K562 (cell line): ENCODE results near the gene YJEFN3. TPM values are rescaled to one million over a fixed set of nuclear protein-coding genes. Genes with fewer than 3 reads are reported as not detected.

Experiments
- ATAC-seq: fragments of 200-7000 bp; cut with Tn5 transposase; 3 replicates; pipeline ENCODE4 v1.9.1; 2020; ENCODE audit warnings: moderate library complexity
- BruUV-seq: library from RNA; stranded (reverse); fragments of 400-500 nt; replicated peaks from 2 replicates; lab custom pipeline; 2021; lab: Mats Ljungman, UMichigan
- CTCF ChIA-PET: fragments of 300-600 bp; formaldehyde crosslinking; extraction: SDS; loops from one replicate; lab custom pipeline; 2021; ENCODE audit warnings: low intra/inter-chr PET ratio; lab: Yijun Ruan, JAX
- POLR2A ChIA-PET: fragments of 300-600, 350-650 bp; sonication (Branson Sonifier 250); formaldehyde crosslinking; extraction: SDS; loops from one replicate; lab custom pipeline; 2021; ENCODE audit warnings: antibody characterized with exemption, inconsistent platforms; lab: Yijun Ruan, JAX
- DNase-seq, 4 experiments: peaks; one replicate each; pipeline versions ENCODE4 v3.0.0 to v3.0.0-alpha.2; 2011 to 2018; ENCODE audit warnings: low spot score in 3 of 4, mixed read lengths in 3 of 4; ENCODE audit errors: extremely low read depth in 1 of 4
- FAIRE-seq: peaks from 2 replicates; lab custom pipeline; 2011; peaks lifted over from hg19 to GRCh38; lab: Jason Lieb, UNC
- H2AFZ ChIP-seq: 2 replicates; pipeline ENCODE4 v1.6.0; 2011; ENCODE audit warnings: low read depth, low read length, control low read depth, inconsistent platforms
- H3K27ac ChIP-seq: fragments of 200-600 bp; 3 replicates; pipeline ENCODE4 v1.8.0; 2011; ENCODE audit warnings: low read depth, mild to moderate bottlenecking, control low read depth, inconsistent platforms, low read length, moderate library complexity, mixed read lengths; ENCODE audit errors: extremely low read depth
- H3K27me3 ChIP-seq, 2 experiments: fragments of 300-600 bp in 1 of 2; 2 replicates in 1 of 2; 3 replicates in 1 of 2; pipeline versions ENCODE4 v1.6.0 to v1.8.0; 2011; ENCODE audit warnings: inconsistent platforms in 2 of 2, low read length in 2 of 2, mild to moderate bottlenecking in 1 of 2, mixed read lengths in 1 of 2, moderate library complexity in 1 of 2; ENCODE audit not compliant: control insufficient read depth in 2 of 2, insufficient read depth in 2 of 2
- H3K36me3 ChIP-seq: fragments of 300-600 bp; 3 replicates; pipeline ENCODE4 v1.8.0; 2011; ENCODE audit warnings: mild to moderate bottlenecking, low read length, inconsistent platforms; ENCODE audit not compliant: control insufficient read depth, insufficient read depth
- H3K4me1 ChIP-seq, 2 experiments: fragments of 200-600 bp in 1 of 2; replicated peaks in 1 of 2; 2 replicates in 1 of 2; 3 replicates in 1 of 2; pipeline versions ENCODE4 v1.5.1 to v1.8.0; 2011; ENCODE audit warnings: inconsistent platforms in 2 of 2, low read length in 2 of 2, mild to moderate bottlenecking in 1 of 2, mixed read lengths in 1 of 2, moderate library complexity in 1 of 2; ENCODE audit not compliant: control insufficient read depth in 2 of 2, insufficient read depth in 2 of 2
- H3K4me2 ChIP-seq: 2 replicates; pipeline ENCODE4 v1.6.1; 2011; ENCODE audit warnings: low read length, control low read depth, inconsistent platforms, mixed read lengths; ENCODE audit not compliant: insufficient read depth
- H3K4me3 ChIP-seq: fragments of 200-600 bp; sonication (generic), shearing (Covaris generic); 2 replicates; pipeline ENCODE4 v1.5.1; 2016; ENCODE audit warnings: control low read depth, inconsistent platforms
- H3K79me2 ChIP-seq: fragments of 200-600 bp; 3 replicates; pipeline ENCODE4 v1.8.0; 2011; ENCODE audit warnings: low read length, inconsistent platforms; ENCODE audit not compliant: control insufficient read depth, insufficient read depth
- H3K9ac ChIP-seq, 2 experiments: 2 replicates each; pipeline versions ENCODE4 v1.6.0 to v1.6.1; 2011; ENCODE audit warnings: low read depth in 2 of 2, low read length in 2 of 2, control low read depth in 1 of 2, inconsistent platforms in 1 of 2, mild to moderate bottlenecking in 1 of 2, mixed read lengths in 1 of 2; ENCODE audit not compliant: insufficient read depth in 1 of 2
- H3K9me1 ChIP-seq: one replicate; pipeline ENCODE4 v1.6.0; 2011; ENCODE audit warnings: inconsistent platforms, mild to moderate bottlenecking, low read length, moderate library complexity; ENCODE audit not compliant: control insufficient read depth, insufficient read depth
- H3K9me3 ChIP-seq: replicated peaks from 2 replicates; pipeline ENCODE4 v1.5.1; 2011; ENCODE audit warnings: low read depth, low read length, inconsistent platforms; ENCODE audit not compliant: control insufficient read depth, insufficient read depth
- H4K20me1 ChIP-seq: replicated peaks from 2 replicates; pipeline ENCODE4 v1.6.1; 2011; ENCODE audit warnings: low read length, inconsistent platforms, mixed read lengths; ENCODE audit not compliant: control insufficient read depth, insufficient read depth
- ELK3 ChIP-seq: fragments of 450-650 bp; formaldehyde crosslinking; IDR thresholded peaks from 2 replicates; pipeline ENCODE4 v1.4.0; 2020; ENCODE audit warnings: mild to moderate bottlenecking
- GABPA ChIP-seq: fragments of 200-800 bp; sonication (Bioruptor generic); conservative IDR thresholded peaks from 2 replicates; pipeline ENCODE4 v1.6.1; 2016; ENCODE audit warnings: low read depth, missing genetic modification characterization, missing compliant biosample characterization
- GTF2E2 ChIP-seq: fragments of 200-800 bp; sonication (Bioruptor generic); IDR thresholded peaks from 2 replicates; pipeline ENCODE4 v1.6.1; 2016; ENCODE audit warnings: missing genetic modification characterization, missing compliant biosample characterization
- MAX ChIP-seq: sonication (generic); formaldehyde crosslinking; IDR thresholded peaks from 2 replicates; pipeline ENCODE4 v1.9.0; 2022; ENCODE audit warnings: mild to moderate bottlenecking, missing genetic modification reagents
- NFYB ChIP-seq: IDR thresholded peaks from 2 replicates; pipeline ENCODE4 v1.6.1; 2011; ENCODE audit warnings: mild to moderate bottlenecking, moderate library complexity; ENCODE audit not compliant: insufficient read length; ENCODE audit errors: extremely low read depth
- PTBP1 ChIP-seq: fragments of 200-400 bp; formaldehyde crosslinking; IDR thresholded peaks from 2 replicates; pipeline ENCODE4 v1.6.1; 2017; ENCODE audit warnings: low read depth, low read length
- TCF3 ChIP-seq: sonication (generic); formaldehyde crosslinking; IDR thresholded peaks from 2 replicates; pipeline ENCODE4 v1.4.0; 2020; ENCODE audit warnings: mild to moderate bottlenecking, missing genetic modification reagents
- ZBTB1 ChIP-seq: sonication (generic); formaldehyde crosslinking; IDR thresholded peaks from 2 replicates; pipeline ENCODE4 v1.8.1; 2023; ENCODE audit warnings: missing genetic modification reagents, low read depth, mild to moderate bottlenecking, borderline replicate concordance
- WGBS: fragments of 100-300 bp; shearing (Covaris generic); methylation state at CpG from one replicate; pipeline ENCODE4 v1.1.6; 2016; ENCODE audit warnings: low coverage, mixed read lengths; ENCODE audit not compliant: insufficient coverage; ENCODE audit errors: missing lambda C conversion rate; 5-methylcytosine and 5-hydroxymethylcytosine counted together
- in situ Hi-C: fragments of 300-500 bp; cut with MboI; formaldehyde crosslinking; loops from 4 replicates; pipeline ENCODE4 v1.15.0; 2018; ENCODE audit warnings: inconsistent platforms, mixed read lengths
- intact Hi-C: fragments of 100-400 bp; cut with micrococcal nuclease; formaldehyde crosslinking; loops from 2 replicates; pipeline ENCODE4 v1.14.2; 2022
- polyA plus RNA-seq, 8 experiments: library from polyadenylated mRNA; depleted of rRNA in 4 of 8; stranded (reverse) in 5 of 8; unstranded in 3 of 8; fragments of >200 nt; fragmentation: Nextera tagmentation in 2 of 8; fragmentation: Illumina TruSeq in 1 of 8; extraction: Ambion mirVana in 2 of 8; extraction: Trizol in 1 of 8; gene quantifications; 2 replicates each; pipeline versions ENCODE4 v1.2.1 to v1.2.3, GENCODE V29; 2011 to 2014; ENCODE audit warnings: inconsistent platforms in 1 of 8, missing spikeins in 1 of 8
- total RNA-seq, 7 experiments: library from RNA; depleted of rRNA in 6 of 7; stranded (reverse); fragments of >200 nt in 6 of 7; fragmentation: Illumina TruSeq in 2 of 7; extraction: Trizol in 2 of 7; gene quantifications; 2 replicates each; pipeline versions ENCODE4 v1.2.1 to v1.2.3, GENCODE V29; 2011 to 2021; ENCODE audit warnings: low replicate concordance in 1 of 7

Gene YJEFN3
- total and polyA plus RNA-seq, 9 of the 15 experiments (the other 6 are each of a cell fraction or from before 2014, with no cell fraction given): 0.04 to 5.8 (median 1.3) TPM; not detected in 1

GRCh38 chr19:19579533-19580361 lies 51.0 kb downstream of the YJEFN3 start:
- no peaks in the 10 kb centered on the region for H3K36me3 ChIP-seq
- no peak for TF ChIP-seq ZBTB1 (CRISPR knock-in tag)
- TF ChIP-seq GABPA: no peak
- no peak for TF ChIP-seq ELK3 (CRISPR knock-in tag)
- no peak for TF ChIP-seq GTF2E2 (tag)
- no peak for TF ChIP-seq TCF3
- TF ChIP-seq PTBP1: no peak
- TF ChIP-seq MAX (CRISPR knock-in tag): no peak
- TF ChIP-seq NFYB: no peak
- no peak overlapping the region for H3K4me3 ChIP-seq
- H4K20me1 ChIP-seq: no peaks in the 10 kb centered on the region
- H3K27ac ChIP-seq: no peak overlapping the region
- intact Hi-C loops (no loop called here), in situ Hi-C loops (no loop called here)
- no peaks in the 10 kb centered on the region for H3K9me3 ChIP-seq
- peak overlapping the region in 1 of 2 experiments; percentile 56; a peak in 1 of 4 replicates for H3K9ac ChIP-seq
- FAIRE-seq: no peak
- CTCF ChIA-PET: no interaction called here
- POLR2A ChIA-PET: no interaction called here
- ATAC-seq: no peak; the same call in 1 of the 3 replicates
- no peak overlapping the region for H3K4me2 ChIP-seq
- no peaks in the 10 kb centered on the region; a peak in 1 of 5 replicates for H3K4me1 ChIP-seq
- H3K27me3 ChIP-seq: no peaks in the 10 kb centered on the region; a peak in 1 of 5 replicates
- no TSS peak for BruUV-seq
- H3K79me2 ChIP-seq: no peaks in the 10 kb centered on the region
- WGBS: 39% methylated on average over 25 of the region's 25 CpGs
- no peak overlapping the region for H2AFZ ChIP-seq
- no peak for DNase-seq
- H3K9me1 ChIP-seq: no peaks in the 10 kb centered on the region
